K562 (cell line): Measurements from ENCODE around the gene RACGAP1. TPM values are rescaled to one million over a fixed set of nuclear protein-coding genes. Genes with fewer than 3 reads are reported as not detected.

ENCODE experiments used
- ATAC-seq: fragments of 200-7000 bp; cut with Tn5 transposase; 3 replicates; pipeline ENCODE4 v1.9.1; 2020; ENCODE audit warnings: moderate library complexity
- BruUV-seq: library from RNA; stranded (reverse); fragments of 400-500 nt; replicated peaks from 2 replicates; lab custom pipeline; 2021; lab: Mats Ljungman, UMichigan
- CTCF ChIA-PET: fragments of 300-600 bp; formaldehyde crosslinking; extraction: SDS; loops from one replicate; lab custom pipeline; 2021; ENCODE audit warnings: low intra/inter-chr PET ratio; lab: Yijun Ruan, JAX
- POLR2A ChIA-PET: fragments of 300-600, 350-650 bp; sonication (Branson Sonifier 250); formaldehyde crosslinking; extraction: SDS; loops from one replicate; lab custom pipeline; 2021; ENCODE audit warnings: antibody characterized with exemption, inconsistent platforms; lab: Yijun Ruan, JAX
- DNase-seq, 4 experiments: peaks; one replicate each; pipeline versions ENCODE4 v3.0.0 to v3.0.0-alpha.2; 2011 to 2018; ENCODE audit warnings: low spot score in 3 of 4, mixed read lengths in 3 of 4; ENCODE audit errors: extremely low read depth in 1 of 4
- FAIRE-seq: peaks from 2 replicates; lab custom pipeline; 2011; peaks lifted over from hg19 to GRCh38; lab: Jason Lieb, UNC
- H2AFZ ChIP-seq: 2 replicates; pipeline ENCODE4 v1.6.0; 2011; ENCODE audit warnings: low read depth, low read length, control low read depth, inconsistent platforms
- H3K27ac ChIP-seq: fragments of 200-600 bp; 3 replicates; pipeline ENCODE4 v1.8.0; 2011; ENCODE audit warnings: low read depth, mild to moderate bottlenecking, control low read depth, inconsistent platforms, low read length, moderate library complexity, mixed read lengths; ENCODE audit errors: extremely low read depth
- H3K27me3 ChIP-seq, 2 experiments: fragments of 300-600 bp in 1 of 2; 2 replicates in 1 of 2; 3 replicates in 1 of 2; pipeline versions ENCODE4 v1.6.0 to v1.8.0; 2011; ENCODE audit warnings: inconsistent platforms in 2 of 2, low read length in 2 of 2, mild to moderate bottlenecking in 1 of 2, mixed read lengths in 1 of 2, moderate library complexity in 1 of 2; ENCODE audit not compliant: control insufficient read depth in 2 of 2, insufficient read depth in 2 of 2
- H3K36me3 ChIP-seq: fragments of 300-600 bp; 3 replicates; pipeline ENCODE4 v1.8.0; 2011; ENCODE audit warnings: mild to moderate bottlenecking, low read length, inconsistent platforms; ENCODE audit not compliant: control insufficient read depth, insufficient read depth
- H3K4me1 ChIP-seq, 2 experiments: fragments of 200-600 bp in 1 of 2; replicated peaks in 1 of 2; 2 replicates in 1 of 2; 3 replicates in 1 of 2; pipeline versions ENCODE4 v1.5.1 to v1.8.0; 2011; ENCODE audit warnings: inconsistent platforms in 2 of 2, low read length in 2 of 2, mild to moderate bottlenecking in 1 of 2, mixed read lengths in 1 of 2, moderate library complexity in 1 of 2; ENCODE audit not compliant: control insufficient read depth in 2 of 2, insufficient read depth in 2 of 2
- H3K4me2 ChIP-seq: 2 replicates; pipeline ENCODE4 v1.6.1; 2011; ENCODE audit warnings: low read length, control low read depth, inconsistent platforms, mixed read lengths; ENCODE audit not compliant: insufficient read depth
- H3K4me3 ChIP-seq: fragments of 200-600 bp; sonication (generic), shearing (Covaris generic); 2 replicates; pipeline ENCODE4 v1.5.1; 2016; ENCODE audit warnings: control low read depth, inconsistent platforms
- H3K79me2 ChIP-seq: fragments of 200-600 bp; 3 replicates; pipeline ENCODE4 v1.8.0; 2011; ENCODE audit warnings: low read length, inconsistent platforms; ENCODE audit not compliant: control insufficient read depth, insufficient read depth
- H3K9ac ChIP-seq, 2 experiments: 2 replicates each; pipeline versions ENCODE4 v1.6.0 to v1.6.1; 2011; ENCODE audit warnings: low read depth in 2 of 2, low read length in 2 of 2, control low read depth in 1 of 2, inconsistent platforms in 1 of 2, mild to moderate bottlenecking in 1 of 2, mixed read lengths in 1 of 2; ENCODE audit not compliant: insufficient read depth in 1 of 2
- H3K9me1 ChIP-seq: one replicate; pipeline ENCODE4 v1.6.0; 2011; ENCODE audit warnings: inconsistent platforms, mild to moderate bottlenecking, low read length, moderate library complexity; ENCODE audit not compliant: control insufficient read depth, insufficient read depth
- H3K9me3 ChIP-seq: replicated peaks from 2 replicates; pipeline ENCODE4 v1.5.1; 2011; ENCODE audit warnings: low read depth, low read length, inconsistent platforms; ENCODE audit not compliant: control insufficient read depth, insufficient read depth
- H4K20me1 ChIP-seq: replicated peaks from 2 replicates; pipeline ENCODE4 v1.6.1; 2011; ENCODE audit warnings: low read length, inconsistent platforms, mixed read lengths; ENCODE audit not compliant: control insufficient read depth, insufficient read depth
- CHCHD3 ChIP-seq: fragments of 250-450 bp; sonication (Bioruptor Pico); IDR thresholded peaks from 2 replicates; pipeline ENCODE4 v2.1.2; 2022; ENCODE audit warnings: mild to moderate bottlenecking
- CSDE1 ChIP-seq, 2 experiments: fragments of 450-650 bp; IDR thresholded peaks; 2 replicates each; pipeline ENCODE4 v1.6.1; 2016; ENCODE audit warnings: mild to moderate bottlenecking in 1 of 2
- DACH1 ChIP-seq: fragments of 450-650 bp; IDR thresholded peaks from 2 replicates; pipeline ENCODE4 v1.6.1; 2018; ENCODE audit not compliant: partially characterized antibody
- EP300 ChIP-seq: IDR thresholded peaks from 2 replicates; pipeline ENCODE4 v1.6.1; 2012; ENCODE audit warnings: low read length, improper control_type of control experiment
- ESRRB ChIP-seq: fragments of 250-450 bp; sonication (Bioruptor Pico); IDR thresholded peaks from 2 replicates; pipeline ENCODE4 v1.5.0; 2020; ENCODE audit warnings: mild to moderate bottlenecking, moderate library complexity, borderline replicate concordance
- FIP1L1 ChIP-seq: fragments of 200-400 bp; formaldehyde crosslinking; IDR thresholded peaks from 2 replicates; pipeline ENCODE4 v1.6.1; 2018; ENCODE audit warnings: mild to moderate bottlenecking, low read depth, low read length; ENCODE audit not compliant: poor library complexity, severe bottlenecking
- GTF2A2 ChIP-seq: IDR thresholded peaks from 2 replicates; pipeline ENCODE4 v1.6.1; 2016; ENCODE audit warnings: mild to moderate bottlenecking, missing genetic modification characterization, missing compliant biosample characterization
- HMG20A ChIP-seq: fragments of 450-650 bp; formaldehyde crosslinking; conservative IDR thresholded peaks from 2 replicates; pipeline ENCODE4 v1.4.0; 2020; ENCODE audit warnings: mild to moderate bottlenecking, mixed read lengths
- KDM5B ChIP-seq: fragments of 200-600 bp; sonication (generic); IDR thresholded peaks from 2 replicates; pipeline ENCODE4 v1.6.1; 2012; ENCODE audit warnings: low read depth, mild to moderate bottlenecking, moderate library complexity, low read length, control low read depth, inconsistent platforms; ENCODE audit not compliant: insufficient replicate concordance
- KLF16 ChIP-seq: IDR thresholded peaks from 2 replicates; pipeline ENCODE4 v1.6.1; 2016; ENCODE audit warnings: antibody characterized with exemption
- RAD51 ChIP-seq: fragments of 450-650 bp; IDR thresholded peaks from 2 replicates; pipeline ENCODE4 v1.7.1; 2016; ENCODE audit warnings: low read depth, mild to moderate bottlenecking, borderline replicate concordance
- THRAP3 ChIP-seq: fragments of 450-650 bp; IDR thresholded peaks from 2 replicates; pipeline ENCODE4 v1.6.1; 2016; ENCODE audit warnings: mild to moderate bottlenecking, inconsistent platforms, borderline replicate concordance
- WHSC1 ChIP-seq: IDR thresholded peaks from one replicate; pipeline ENCODE4 v1.6.1; 2012; ENCODE audit warnings: low read length, control low read depth, inconsistent platforms
- ZFP36 ChIP-seq: fragments of 150-350 bp; IDR thresholded peaks from 2 replicates; pipeline ENCODE4 v1.6.1; 2018; ENCODE audit warnings: low read length, low read depth; ENCODE audit not compliant: partially characterized antibody
- WGBS: fragments of 100-300 bp; shearing (Covaris generic); methylation state at CpG from one replicate; pipeline ENCODE4 v1.1.6; 2016; ENCODE audit warnings: low coverage, mixed read lengths; ENCODE audit not compliant: insufficient coverage; ENCODE audit errors: missing lambda C conversion rate; 5-methylcytosine and 5-hydroxymethylcytosine counted together
- in situ Hi-C: fragments of 300-500 bp; cut with MboI; formaldehyde crosslinking; loops from 4 replicates; pipeline ENCODE4 v1.15.0; 2018; ENCODE audit warnings: inconsistent platforms, mixed read lengths
- intact Hi-C: fragments of 100-400 bp; cut with micrococcal nuclease; formaldehyde crosslinking; loops from 2 replicates; pipeline ENCODE4 v1.14.2; 2022
- polyA plus RNA-seq, 8 experiments: library from polyadenylated mRNA; depleted of rRNA in 4 of 8; stranded (reverse) in 5 of 8; unstranded in 3 of 8; fragments of >200 nt; fragmentation: Nextera tagmentation in 2 of 8; fragmentation: Illumina TruSeq in 1 of 8; extraction: Ambion mirVana in 2 of 8; extraction: Trizol in 1 of 8; gene quantifications; 2 replicates each; pipeline versions ENCODE4 v1.2.1 to v1.2.3, GENCODE V29; 2011 to 2014; ENCODE audit warnings: inconsistent platforms in 1 of 8, missing spikeins in 1 of 8
- total RNA-seq, 7 experiments: library from RNA; depleted of rRNA in 6 of 7; stranded (reverse); fragments of >200 nt in 6 of 7; fragmentation: Illumina TruSeq in 2 of 7; extraction: Trizol in 2 of 7; gene quantifications; 2 replicates each; pipeline versions ENCODE4 v1.2.1 to v1.2.3, GENCODE V29; 2011 to 2021; ENCODE audit warnings: low replicate concordance in 1 of 7
- TF ChIP-seq, protein P1 (sequence below), 2 experiments: IDR thresholded peaks in 1 of 2; conservative IDR thresholded peaks in 1 of 2; 2 replicates each; pipeline ENCODE4 v1.6.1; 2016; ENCODE audit warnings: low read depth in 2 of 2, mild to moderate bottlenecking in 1 of 2, missing compliant biosample characterization in 1 of 2, missing genetic modification characterization in 1 of 2, moderate library complexity in 1 of 2

Gene RACGAP1
- total and polyA plus RNA-seq, 9 of the 15 experiments (the other 6 are each of a cell fraction or from before 2014, with no cell fraction given) = 56.4 to 92.9 (median 71.8) TPM

GRCh38 chr12:50057896-50058670 is 32.8 kb upstream of the RACGAP1 start:
- in situ Hi-C loops = loop anchor here (5.0 kb wide), 1 partner anchor 281 kb away; no protein-coding TSS in a partner anchor
- Histone ChIP-seq H3K27ac (no peak overlapping the region), H3K4me3 (peak overlapping the region; percentile 47), H3K36me3 (no peaks in the 10 kb centered on the region), H3K27me3 (peaks cover 14 to 54% of the 10 kb centered on the region in 2 experiments; a peak in 4 of 5 replicates), H3K9me1 (no peaks in the 10 kb centered on the region), H4K20me1 (peaks cover 28% of the 10 kb centered on the region)
- FAIRE-seq (no peak), DNase-seq (peak in 2 of 4 experiments; percentile 54 to 61)
- BruUV-seq = no TSS peak
- POLR2A ChIA-PET = interaction anchor here (1.0 to 1.4 kb wide), 2 partner anchors 10 to 17 kb away, joined by 3 to 5 read pairs; no protein-coding TSS in a partner anchor
- TF ChIP-seq GTF2A2 (tag) (no peak), RAD51 (no peak), ESRRB (no peak), THRAP3 (no peak), ZFP36 (no peak), DACH1 (no peak), WHSC1 (no peak), HMG20A (CRISPR knock-in tag) (no peak), KDM5B (no peak), FIP1L1 (no peak), EP300 (no peak), CSDE1 (IDR thresholded peaks at IDR 0.05) (no peak), CHCHD3 (no peak), KLF16 (no peak)
- TF ChIP-seq, protein P1, sequence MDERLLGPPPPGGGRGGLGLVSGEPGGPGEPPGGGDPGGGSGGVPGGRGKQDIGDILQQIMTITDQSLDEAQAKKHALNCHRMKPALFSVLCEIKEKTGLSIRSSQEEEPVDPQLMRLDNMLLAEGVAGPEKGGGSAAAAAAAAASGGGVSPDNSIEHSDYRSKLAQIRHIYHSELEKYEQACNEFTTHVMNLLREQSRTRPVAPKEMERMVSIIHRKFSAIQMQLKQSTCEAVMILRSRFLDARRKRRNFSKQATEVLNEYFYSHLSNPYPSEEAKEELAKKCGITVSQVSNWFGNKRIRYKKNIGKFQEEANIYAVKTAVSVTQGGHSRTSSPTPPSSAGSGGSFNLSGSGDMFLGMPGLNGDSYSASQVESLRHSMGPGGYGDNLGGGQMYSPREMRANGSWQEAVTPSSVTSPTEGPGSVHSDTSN (CRISPR knock-in tag; IDR thresholded peaks at IDR 0.05; ENCODE audit: low read depth) = no peak
- TF ChIP-seq, protein P1 (tag; conservative IDR thresholded peaks at IDR 0.05; ENCODE audit: low read depth) = no peak
- TF ChIP-seq, all 486 proteins: peak for 0
- WGBS = 14% methylated on average over 18 of the region's 30 CpGs
- no peak overlapping the region; a peak in 1 of 4 replicates for H3K9ac ChIP-seq
- H3K4me1 ChIP-seq = peaks cover 11 to 30% of the 10 kb centered on the region in 2 experiments; a peak in 4 of 5 replicates
- no peak for ATAC-seq
- no peaks in the 10 kb centered on the region for H3K9me3 ChIP-seq
- no peak overlapping the region for H2AFZ ChIP-seq
- H3K79me2 ChIP-seq = no peaks in the 10 kb centered on the region
- CTCF ChIA-PET = interaction anchor here (0.6 to 3.0 kb wide), 3 partner anchors 18 to 91 kb away, joined by 3 to 31 read pairs (median 3); no protein-coding TSS in a partner anchor
- intact Hi-C loops = loop anchor here (5.0 kb wide), 1 partner anchor 281 kb away; no protein-coding TSS in a partner anchor
- H3K4me2 ChIP-seq = no peak overlapping the region; the same call in 1 of the 2 replicates
